A549 (cell line): ENCODE measurements around the gene TM4SF5. TPM values are rescaled to one million over a fixed set of nuclear protein-coding genes. Genes with fewer than 3 reads are reported as not detected.

ENCODE experiments used
- ATOH8 ChIP-seq: fragments of 250-450 bp; sonication (Bioruptor Pico); IDR thresholded peaks from 2 replicates; pipeline ENCODE4 v1.5.0; 2020; ENCODE audit warnings: low read depth, mild to moderate bottlenecking, moderate library complexity
- BHLHE40 ChIP-seq: IDR thresholded peaks from 2 replicates; pipeline ENCODE4 v1.6.1; 2012; ENCODE audit warnings: low read depth, low read length, inconsistent platforms
- CEBPB ChIP-seq, 2 experiments: fragments of >200 bp in 1 of 2; sonication (Bioruptor Twin) in 1 of 2; formaldehyde crosslinking in 1 of 2; IDR thresholded peaks; 2 replicates each; pipeline ENCODE4 v1.6.1; 2012 to 2016
- EHMT2 ChIP-seq: fragments of 200-600 bp; sonication (generic); IDR thresholded peaks from 2 replicates; pipeline ENCODE4 v1.6.1; 2016; ENCODE audit warnings: antibody characterized with exemption, low read depth, mild to moderate bottlenecking, moderate library complexity
- ELK1 ChIP-seq: fragments of 150-350 bp; IDR thresholded peaks from 2 replicates; pipeline ENCODE4 v1.6.1; 2014; ENCODE audit warnings: low read depth, mild to moderate bottlenecking, low read length
- EP300 ChIP-seq, 2 experiments: fragments of >200 bp; sonication (Bioruptor Twin); formaldehyde crosslinking; IDR thresholded peaks; 2 replicates in 1 of 2; 3 replicates in 1 of 2; pipeline ENCODE4 v1.6.1; 2016 to 2017
- FOXS1 ChIP-seq: fragments of 250-450 bp; sonication (Bioruptor Pico); IDR thresholded peaks from 2 replicates; pipeline ENCODE4 v1.5.0; 2020; ENCODE audit warnings: mild to moderate bottlenecking, moderate library complexity
- GATA3 ChIP-seq: IDR thresholded peaks from 2 replicates; pipeline ENCODE4 v1.6.1; 2012; ENCODE audit warnings: borderline replicate concordance
- HMGXB4 ChIP-seq: fragments of 250-450 bp; sonication (Bioruptor Pico); IDR thresholded peaks from 2 replicates; pipeline ENCODE4 v1.5.0; 2021; ENCODE audit warnings: mild to moderate bottlenecking, moderate library complexity, borderline replicate concordance
- HOXA7 ChIP-seq: fragments of 250-450 bp; sonication (Bioruptor Pico); IDR thresholded peaks from 2 replicates; pipeline ENCODE4 v1.5.0; 2020; ENCODE audit warnings: mild to moderate bottlenecking, moderate library complexity
- HOXB13 ChIP-seq: fragments of 250-450 bp; sonication (Bioruptor Pico); IDR thresholded peaks from 2 replicates; pipeline ENCODE4 v1.5.0; 2020; ENCODE audit warnings: low read depth, mild to moderate bottlenecking, moderate library complexity
- HOXB5 ChIP-seq: fragments of 250-450 bp; sonication (Bioruptor Pico); IDR thresholded peaks from 2 replicates; pipeline ENCODE4 v1.5.0; 2020; ENCODE audit warnings: mild to moderate bottlenecking, moderate library complexity
- JUNB ChIP-seq: fragments of >200 bp; sonication (Bioruptor Twin); formaldehyde crosslinking; IDR thresholded peaks from 2 replicates; pipeline ENCODE4 v1.6.1; 2016
- KDM1A ChIP-seq: fragments of 200-600 bp; sonication (generic); IDR thresholded peaks from 2 replicates; pipeline ENCODE4 v1.6.1; 2016; ENCODE audit warnings: low read depth, mild to moderate bottlenecking
- MAX ChIP-seq: IDR thresholded peaks from 2 replicates; pipeline ENCODE4 v1.6.1; 2012
- MAZ ChIP-seq: fragments of 150-350 bp; IDR thresholded peaks from 2 replicates; pipeline ENCODE4 v1.6.1; 2014; ENCODE audit warnings: antibody characterized with exemption, low read depth, low read length, borderline replicate concordance
- NPAS2 ChIP-seq: fragments of 250-450 bp; sonication (Bioruptor Pico); IDR thresholded peaks from 2 replicates; pipeline ENCODE4 v1.8.0; 2022; ENCODE audit warnings: mild to moderate bottlenecking, moderate library complexity, borderline replicate concordance
- NR3C1 ChIP-seq: fragments of >200 bp; sonication (Bioruptor Twin); formaldehyde crosslinking; IDR thresholded peaks from 3 replicates; pipeline ENCODE4 v1.6.1; 2017
- PHF8 ChIP-seq: fragments of 200-600 bp; sonication (generic); IDR thresholded peaks from 2 replicates; pipeline ENCODE4 v1.6.1; 2016; ENCODE audit warnings: low read depth, mild to moderate bottlenecking, antibody characterized with exemption, moderate library complexity, borderline replicate concordance
- POLR2A ChIP-seq: IDR thresholded peaks from 2 replicates; pipeline ENCODE4 v1.6.1; 2012; ENCODE audit warnings: mild to moderate bottlenecking, low read length
- POLR2AphosphoS2 ChIP-seq: conservative IDR thresholded peaks from 2 replicates; pipeline ENCODE4 v1.6.1; 2012; ENCODE audit warnings: low read length, improper control_type of control experiment, inconsistent platforms
- RAD21 ChIP-seq, 2 experiments: fragments of >200 bp in 1 of 2; sonication (Bioruptor Twin) in 1 of 2; formaldehyde crosslinking in 1 of 2; IDR thresholded peaks in 1 of 2; conservative IDR thresholded peaks in 1 of 2; 2 replicates in 1 of 2; 3 replicates in 1 of 2; pipeline ENCODE4 v1.6.1; 2012 to 2018; ENCODE audit warnings: inconsistent platforms in 1 of 2
- RARB ChIP-seq: fragments of 250-450 bp; sonication (Bioruptor Pico); IDR thresholded peaks from 2 replicates; pipeline ENCODE4 v1.8.0; 2021; ENCODE audit warnings: mild to moderate bottlenecking, moderate library complexity
- RNF2 ChIP-seq: fragments of 200-600 bp; sonication (generic); IDR thresholded peaks from 2 replicates; pipeline ENCODE4 v1.6.1; 2016; ENCODE audit warnings: low read depth, mild to moderate bottlenecking, antibody characterized with exemption, moderate library complexity, borderline replicate concordance
- TFCP2L1 ChIP-seq: fragments of 250-450 bp; sonication (Bioruptor Pico); IDR thresholded peaks from 2 replicates; pipeline ENCODE4 v1.5.0; 2021; ENCODE audit warnings: mild to moderate bottlenecking
- TP53 ChIP-seq: fragments of 250-450 bp; sonication (Bioruptor Pico); IDR thresholded peaks from 2 replicates; pipeline ENCODE4 v1.5.0; 2021; ENCODE audit warnings: mild to moderate bottlenecking, moderate library complexity
- ZFP36 ChIP-seq: fragments of 450-650 bp; IDR thresholded peaks from 2 replicates; pipeline ENCODE4 v1.6.1; 2014; ENCODE audit warnings: borderline replicate concordance; ENCODE audit not compliant: partially characterized antibody
- ZNF302 ChIP-seq: fragments of 250-450 bp; sonication (Bioruptor Pico); IDR thresholded peaks from 2 replicates; pipeline ENCODE4 v1.9.0; 2021; ENCODE audit warnings: inconsistent platforms, mild to moderate bottlenecking, moderate library complexity
- ZSCAN20 ChIP-seq: fragments of 250-450 bp; sonication (Bioruptor Pico); IDR thresholded peaks from 2 replicates; pipeline ENCODE4 v1.8.0; 2022; ENCODE audit warnings: mild to moderate bottlenecking, moderate library complexity
- polyA plus RNA-seq, 4 experiments: library from polyadenylated mRNA; depleted of rRNA in 3 of 4; stranded (reverse); fragments of >200 nt; fragmentation: RNase III in 1 of 4; extraction: RNeasy Plus Mini Kit Qiagen cat#74134 plus additional on column Dnase treatment in 1 of 4; gene quantifications; 2 replicates in 3 of 4; 3 replicates in 1 of 4; pipeline ENCODE4 v1.2.3, GENCODE V29; 2011 to 2017
- TF ChIP-seq, protein P1 (sequence below): fragments of 450-650 bp; IDR thresholded peaks from 2 replicates; pipeline ENCODE4 v1.6.1; 2014; ENCODE audit warnings: antibody characterized with exemption
- TF ChIP-seq, protein P2 (sequence below): IDR thresholded peaks from 2 replicates; pipeline ENCODE4 v1.6.1; 2012; ENCODE audit warnings: low read depth, borderline replicate concordance

The TM4SF5 gene
- polyA plus RNA-seq, 2 of the 4 experiments (the other 2 are of a cell fraction), result 0.68 to 0.80 TPM

DNA sequence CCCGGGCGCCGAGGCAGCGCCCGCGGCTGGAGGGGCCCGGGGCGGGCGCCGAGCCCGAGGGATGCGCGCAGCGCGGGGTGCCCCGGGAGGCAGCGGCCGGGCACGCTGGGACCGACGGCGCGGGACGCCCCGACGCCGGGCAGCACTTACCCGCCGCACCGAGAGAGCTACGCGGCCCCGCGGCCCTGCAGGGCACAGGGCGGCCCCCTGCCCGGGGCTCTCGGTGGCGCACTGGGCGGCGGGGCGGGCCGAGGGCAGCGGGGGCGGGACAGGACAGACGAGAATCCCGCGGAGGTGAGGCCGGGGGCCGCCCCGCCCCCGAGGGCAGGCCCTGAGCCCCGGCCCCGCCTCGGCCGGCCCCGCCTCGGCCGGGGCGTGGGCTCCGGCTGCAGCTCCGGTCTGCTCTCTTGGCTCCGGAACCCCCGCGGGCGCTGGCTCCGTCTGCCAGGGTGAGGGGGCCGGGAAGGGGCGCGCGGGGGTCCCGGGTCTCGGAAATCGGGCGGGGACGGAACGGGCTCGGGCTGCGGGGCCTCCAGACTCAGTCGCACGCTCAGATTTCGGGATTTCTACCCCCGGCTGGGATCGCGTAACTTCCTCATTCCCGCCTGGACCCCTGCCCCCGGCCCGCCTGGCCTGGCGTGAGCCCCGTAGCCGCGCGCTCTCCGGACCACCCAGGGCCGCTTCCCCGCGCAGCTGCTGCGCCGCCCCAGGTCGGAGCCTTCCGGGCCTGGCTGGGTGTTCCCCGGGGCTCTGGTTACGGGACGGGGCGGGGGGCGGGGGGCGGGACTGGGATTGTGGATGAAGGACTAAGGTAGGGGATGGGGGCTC lies 35.3 kb downstream of the TM4SF5 start, which contains the start of gene PLD2 (continued):
- TF ChIP-seq ZNF302 (CRISPR knock-in tag) (no peak), JUNB (no peak), RAD21 (conservative IDR thresholded peaks at IDR 0.05 in 1 of 2, IDR thresholded peaks at IDR 0.05 in 1 of 2) (no peak), NR3C1 (no peak), CEBPB (IDR thresholded peaks at IDR 0.05) (no peak), POLR2AphosphoS2 (no peak), ATOH8 (no peak), HOXB13 (CRISPR knock-in tag) (no peak), EP300 (IDR thresholded peaks at IDR 0.05) (no peak), BHLHE40 (no peak), HMGXB4 (CRISPR knock-in tag) (no peak), GATA3 (no peak), POLR2A (peak; percentile 88), MAX (no peak), RNF2 (no peak), EHMT2 (no peak), ELK1 (no peak), MAZ (no peak), FOXS1 (CRISPR knock-in tag) (no peak), PHF8 (peak; percentile 41; the same call in 1 of the 2 replicates), HOXA7 (CRISPR knock-in tag) (no peak), ZSCAN20 (no peak), ZFP36 (no peak), HOXB5 (CRISPR knock-in tag) (no peak), NPAS2 (CRISPR knock-in tag) (no peak), KDM1A (no peak), TFCP2L1 (CRISPR knock-in tag) (no peak), RARB (CRISPR knock-in tag) (no peak), TP53 (no peak)
- TF ChIP-seq, protein P1, sequence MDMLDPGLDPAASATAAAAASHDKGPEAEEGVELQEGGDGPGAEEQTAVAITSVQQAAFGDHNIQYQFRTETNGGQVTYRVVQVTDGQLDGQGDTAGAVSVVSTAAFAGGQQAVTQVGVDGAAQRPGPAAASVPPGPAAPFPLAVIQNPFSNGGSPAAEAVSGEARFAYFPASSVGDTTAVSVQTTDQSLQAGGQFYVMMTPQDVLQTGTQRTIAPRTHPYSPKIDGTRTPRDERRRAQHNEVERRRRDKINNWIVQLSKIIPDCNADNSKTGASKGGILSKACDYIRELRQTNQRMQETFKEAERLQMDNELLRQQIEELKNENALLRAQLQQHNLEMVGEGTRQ, result no peak
- TF ChIP-seq, protein P2, sequence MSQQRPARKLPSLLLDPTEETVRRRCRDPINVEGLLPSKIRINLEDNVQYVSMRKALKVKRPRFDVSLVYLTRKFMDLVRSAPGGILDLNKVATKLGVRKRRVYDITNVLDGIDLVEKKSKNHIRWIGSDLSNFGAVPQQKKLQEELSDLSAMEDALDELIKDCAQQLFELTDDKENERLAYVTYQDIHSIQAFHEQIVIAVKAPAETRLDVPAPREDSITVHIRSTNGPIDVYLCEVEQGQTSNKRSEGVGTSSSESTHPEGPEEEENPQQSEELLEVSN, result no peak
- TF ChIP-seq, all 56 proteins: peak for 6
